Endometrial microvascular endothelial cells (primary cell): ENCODE data around the gene SPRING1. TPM values are rescaled to one million over a fixed set of nuclear protein-coding genes. Genes with fewer than 3 reads are reported as not detected.
"Not testable (repeated sequence)": the region's sequence is repeated elsewhere in the genome, so short reads cannot be mapped to it uniquely, and the experiment has no call there.

Experiments used
- in situ Hi-C: cut with HindIII; loops from 2 replicates; pipeline ENCODE4 v1.10.0; 2017; ENCODE audit warnings: low sequenced_read_pairs, low pct_unique_long_range_greater_than_20kb; ENCODE audit errors: inconsistent ontology term
- total RNA-seq: library from RNA; depleted of rRNA; stranded (reverse); fragments of >200 nt; gene quantifications from one replicate; pipeline ENCODE4 v1.2.3, GENCODE V29; 2015; ENCODE audit errors: inconsistent ontology term

Gene SPRING1, protein sequence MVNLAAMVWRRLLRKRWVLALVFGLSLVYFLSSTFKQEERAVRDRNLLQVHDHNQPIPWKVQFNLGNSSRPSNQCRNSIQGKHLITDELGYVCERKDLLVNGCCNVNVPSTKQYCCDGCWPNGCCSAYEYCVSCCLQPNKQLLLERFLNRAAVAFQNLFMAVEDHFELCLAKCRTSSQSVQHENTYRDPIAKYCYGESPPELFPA
- total RNA-seq = 35.8 TPM

DNA sequence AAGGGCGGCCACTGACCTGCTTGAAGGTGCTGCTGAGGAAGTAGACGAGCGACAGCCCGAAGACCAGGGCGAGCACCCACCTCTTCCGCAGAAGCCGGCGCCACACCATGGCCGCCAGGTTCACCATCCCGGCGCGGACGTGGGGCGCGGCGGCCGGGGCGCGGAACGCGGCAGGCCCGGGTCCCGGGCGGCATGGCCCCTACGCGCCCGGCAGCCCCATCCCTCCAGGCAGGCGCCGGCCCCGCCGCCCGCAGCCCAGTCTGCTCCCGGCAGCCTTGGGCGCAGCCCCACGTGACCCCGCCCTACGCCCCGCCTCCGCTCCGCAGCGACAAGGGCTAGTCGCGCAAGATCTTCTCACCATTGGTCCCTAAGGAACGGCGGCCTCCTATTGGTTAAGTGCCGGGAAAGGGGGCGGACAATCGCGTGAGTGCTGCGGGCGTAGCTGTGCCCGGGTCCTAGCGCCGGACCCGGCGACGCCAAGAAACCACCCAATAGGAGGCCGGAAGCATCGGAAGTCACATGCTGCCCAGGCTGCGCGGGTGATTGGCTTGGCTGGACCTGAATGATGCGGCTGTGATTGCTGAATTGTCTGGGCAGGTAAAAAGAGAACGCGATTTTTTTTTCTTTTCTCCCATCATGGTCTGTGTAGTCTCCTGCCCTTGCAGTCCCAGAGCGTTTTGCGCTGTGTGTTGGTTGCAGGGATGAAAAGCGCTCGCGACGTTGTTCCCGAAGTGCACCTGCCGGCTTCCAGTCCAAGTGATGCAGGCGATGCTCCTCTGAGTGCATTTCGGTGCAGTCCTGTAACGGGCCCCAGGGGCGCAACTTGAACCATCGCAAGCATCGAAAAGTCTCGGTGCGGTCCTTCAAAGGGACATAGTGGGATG, at the start of gene SPRING1, which contains the start of gene RNFT2:
Gene SPRING1 (minus strand): TSS at position 296 of the 884 bp plus-strand sequence. CDS start 169 bp downstream, at position 127.
Gene RNFT2 (plus strand): TSS at position 542 of the 884 bp plus-strand sequence. CDS start 2,183 bp downstream, outside the sequence.
- in situ Hi-C loops = no loop called here

DNA sequence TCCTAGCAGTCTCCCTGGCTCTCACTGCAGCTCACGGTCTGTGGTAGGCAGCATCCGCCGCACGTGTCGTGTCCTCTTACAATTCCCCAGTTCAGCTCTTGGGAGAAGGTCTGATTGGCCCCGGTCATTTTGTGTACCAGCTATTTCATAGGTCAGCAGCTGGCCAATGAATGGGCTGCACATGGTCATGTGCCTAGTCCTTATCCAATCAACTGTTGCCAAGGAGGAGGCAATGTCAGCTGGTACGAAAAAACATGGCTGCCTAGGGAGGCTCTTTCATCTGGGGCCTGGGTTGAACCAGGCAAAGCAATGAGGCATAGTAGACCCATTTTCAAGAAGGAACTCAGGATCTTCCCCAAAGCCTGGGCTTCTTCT, 46.4 kb upstream of the SPRING1 start:
- in situ Hi-C loops = no loop called here

DNA sequence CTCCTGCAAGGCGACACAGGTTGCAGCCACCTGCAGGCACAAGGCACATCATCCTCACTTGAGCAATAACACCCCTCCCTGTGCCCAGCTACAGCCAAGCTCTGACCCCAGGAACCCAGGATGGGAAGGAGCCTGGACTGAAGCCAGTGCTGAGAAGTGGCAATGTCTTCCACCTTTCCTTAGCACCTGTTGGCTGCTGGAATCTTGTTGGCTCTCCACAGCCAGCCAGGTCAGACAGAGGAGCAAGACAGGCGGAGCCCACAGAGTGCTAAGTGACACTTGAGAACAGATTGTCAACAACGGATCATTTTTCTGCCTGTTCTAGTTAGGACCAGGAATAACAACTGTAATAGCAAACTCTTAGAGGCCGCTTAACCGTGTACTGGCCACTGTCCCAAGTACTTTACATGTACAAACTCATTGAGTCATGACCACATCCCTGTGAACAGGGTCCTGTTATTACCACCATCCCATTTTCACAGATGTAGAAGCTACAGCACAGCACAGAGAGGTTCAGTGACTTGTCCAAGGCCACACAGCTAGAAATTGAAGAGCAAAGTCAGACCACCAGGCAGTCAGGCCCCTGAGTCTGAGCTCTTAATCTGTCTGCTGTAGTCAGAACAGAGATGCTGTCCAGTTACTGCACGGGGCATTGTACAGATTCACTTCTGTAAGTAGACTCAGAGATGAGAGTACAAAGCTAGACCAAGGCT, 45.8 kb upstream of the SPRING1 start:
- in situ Hi-C loops = no loop called here

DNA sequence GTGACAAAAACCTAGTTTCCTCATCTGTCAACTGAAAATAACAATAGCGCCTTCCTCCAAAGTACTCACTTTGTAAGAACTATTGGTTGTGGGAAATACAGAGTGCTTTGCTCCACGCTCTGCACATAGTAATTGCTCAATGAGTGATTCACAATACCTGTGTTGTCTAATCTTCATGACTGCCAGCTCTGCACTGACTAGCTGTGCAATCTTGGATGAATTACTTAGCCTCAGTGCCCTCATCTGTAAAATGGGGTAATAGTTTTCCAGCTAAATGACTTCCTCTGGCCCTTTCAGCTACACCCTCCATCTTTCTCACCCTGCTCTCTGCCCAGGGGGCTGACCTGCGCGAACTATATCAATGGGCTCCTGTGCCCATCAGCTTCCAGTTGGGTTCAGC, 43.1 kb upstream of the SPRING1 start:
- in situ Hi-C loops = no loop called here

DNA sequence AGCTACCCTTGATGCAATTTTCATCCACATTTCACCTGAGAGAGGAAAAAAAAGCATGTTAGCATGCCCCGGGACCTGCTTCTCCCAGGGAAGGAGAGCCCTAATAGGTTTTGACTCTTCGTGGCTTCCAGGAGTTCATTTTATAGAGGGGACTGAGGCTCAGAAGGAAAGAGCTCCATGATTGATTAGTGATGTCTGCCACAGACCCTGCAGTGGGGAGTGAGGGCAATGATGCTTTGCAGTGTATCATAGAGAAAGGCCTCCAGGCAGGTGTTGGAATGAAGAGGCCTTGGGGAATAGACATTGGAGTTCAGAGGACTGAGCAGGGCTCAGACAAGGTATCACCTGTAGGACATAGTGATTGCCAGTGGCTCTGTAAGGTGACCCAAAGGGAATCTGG, 41.7 kb upstream of the SPRING1 start:
- in situ Hi-C loops = no loop called here

DNA sequence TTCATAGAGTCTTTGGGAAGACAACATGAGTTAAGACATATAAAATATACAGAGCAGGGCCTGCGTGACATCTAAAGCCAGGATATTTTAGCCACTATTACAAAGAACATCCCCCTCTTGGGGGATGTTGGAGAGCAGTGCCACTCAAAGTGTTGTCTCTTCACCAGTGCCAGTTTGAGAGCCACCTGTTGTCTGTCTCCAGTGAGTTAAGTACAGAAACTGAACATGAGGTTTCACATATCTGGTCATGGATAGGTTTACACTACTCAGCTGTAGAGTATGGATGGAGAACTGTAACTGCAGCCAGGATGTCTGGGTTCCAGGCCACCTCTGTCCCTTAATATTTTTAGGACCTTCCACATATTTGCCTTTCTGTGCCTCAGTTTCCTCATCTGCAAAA, 39.4 kb upstream of the SPRING1 start:
- in situ Hi-C loops = no loop called here

DNA sequence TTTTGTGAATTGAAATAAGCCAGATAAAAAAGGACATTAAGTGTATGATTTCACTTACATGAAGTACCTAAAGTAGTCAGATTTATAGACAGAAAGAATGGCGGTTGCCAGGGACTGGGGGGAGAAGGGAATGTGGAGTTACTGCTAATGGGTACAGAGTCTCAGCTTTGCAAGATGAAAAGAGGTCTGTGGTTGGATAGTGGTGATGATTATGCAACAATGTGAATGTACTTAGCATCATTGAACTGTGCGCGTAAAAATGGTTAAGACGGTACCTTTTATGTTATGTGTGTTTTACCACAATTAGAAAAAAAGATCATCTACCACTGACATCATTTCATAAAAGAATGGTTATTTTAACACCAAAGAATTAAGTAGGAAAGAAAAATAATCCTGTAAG, 36.2 kb upstream of the SPRING1 start:
- in situ Hi-C loops = no loop called here

DNA sequence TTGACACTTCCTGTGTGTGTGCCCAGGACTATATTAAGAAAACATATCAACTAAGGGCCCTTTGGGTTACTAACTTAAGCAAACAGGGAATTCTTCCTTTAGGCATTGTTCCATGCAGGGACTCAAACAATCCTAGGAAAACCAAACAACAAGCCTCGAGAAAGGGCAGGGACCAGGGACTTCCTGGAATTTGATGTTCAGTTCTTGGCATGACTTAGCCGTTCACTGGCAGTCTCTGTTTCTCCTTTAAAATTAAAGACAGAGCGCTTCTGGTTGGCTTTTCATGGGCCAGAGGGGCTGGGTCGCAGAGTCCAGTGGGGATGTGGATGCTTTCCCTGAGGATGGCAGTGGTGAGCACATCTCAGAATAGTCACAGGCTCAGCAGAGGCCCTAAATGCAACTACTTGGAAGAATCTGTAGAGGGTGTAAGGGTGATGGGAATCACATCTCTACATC, 35.4 kb upstream of the SPRING1 start:
- in situ Hi-C loops = no loop called here

DNA sequence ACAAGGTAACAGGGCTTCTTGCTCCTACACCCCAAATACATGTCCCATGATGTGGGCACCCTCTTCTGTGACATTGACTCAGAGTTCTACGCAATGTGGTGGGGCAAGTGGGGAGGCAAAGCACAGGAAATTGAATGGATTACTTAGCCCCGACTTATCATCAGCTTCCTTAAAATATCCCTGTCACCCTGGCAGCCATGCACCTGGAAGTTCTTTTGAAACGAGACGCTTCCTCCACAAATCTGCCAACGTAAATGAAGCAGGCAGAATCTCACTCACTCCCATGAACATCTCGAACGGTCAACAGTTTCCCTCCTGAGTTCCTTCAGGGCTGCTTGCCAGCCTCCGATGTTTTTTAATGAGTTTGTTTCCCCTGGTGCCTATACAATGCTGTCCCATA, 33.8 kb upstream of the SPRING1 start:
- in situ Hi-C loops = no loop called here

DNA sequence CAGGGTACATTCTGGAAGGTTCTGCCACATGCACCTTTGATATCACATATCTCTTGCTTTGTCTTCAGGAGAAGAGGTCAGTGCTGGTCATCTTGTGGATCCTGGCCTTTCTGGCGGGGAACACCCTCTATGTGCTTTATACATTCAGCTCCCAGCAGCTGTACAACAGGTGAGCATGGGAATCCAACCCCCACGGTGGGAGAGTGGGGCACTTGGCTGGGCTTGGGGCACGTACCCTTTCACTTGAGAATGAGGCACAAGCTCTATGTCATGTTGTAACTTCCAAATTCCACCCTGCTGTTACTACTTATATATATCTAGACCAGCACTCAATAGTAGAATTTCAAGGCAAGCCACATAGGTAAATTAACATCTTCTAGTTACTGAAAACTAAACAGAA, 28.9 kb upstream of the SPRING1 start:
- in situ Hi-C loops = no loop called here

DNA sequence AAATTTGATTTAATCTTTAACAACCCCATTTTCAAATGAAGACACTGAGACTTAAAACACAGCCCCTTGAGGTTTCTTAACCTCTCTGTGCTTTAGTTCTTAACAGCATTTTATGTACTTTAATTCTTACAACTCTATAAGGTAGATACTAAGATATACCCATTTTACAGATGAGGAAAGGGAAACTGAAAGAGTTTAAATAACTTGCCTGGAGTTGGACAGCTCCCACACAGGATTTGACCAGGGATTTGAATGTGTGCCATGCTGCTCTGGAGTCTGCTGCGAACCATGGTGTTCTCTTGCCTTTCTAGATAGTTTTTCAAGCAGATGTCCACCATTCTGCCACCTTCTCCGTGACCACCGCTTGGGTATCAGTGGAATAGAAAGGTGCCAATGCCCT, 28.4 kb upstream of the SPRING1 start:
- in situ Hi-C loops = no loop called here

DNA sequence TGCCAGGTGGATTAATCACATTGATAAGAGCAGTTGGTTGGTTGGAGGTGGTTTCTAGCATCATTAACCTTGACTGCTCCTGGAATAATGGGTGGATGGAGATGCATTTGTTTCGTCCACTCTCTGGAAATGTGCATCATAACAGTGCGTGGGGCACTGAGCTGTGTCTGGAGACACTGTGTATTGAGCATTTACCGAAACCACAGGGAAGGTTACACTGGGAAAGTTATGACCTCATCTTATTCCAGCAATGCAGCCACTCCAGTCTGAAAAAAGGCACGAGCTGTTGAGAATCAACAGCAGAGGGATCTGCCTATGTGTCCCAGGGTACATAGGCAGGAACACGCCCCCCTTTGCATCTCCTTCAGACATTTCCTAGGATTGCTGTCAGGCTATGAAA, 27.4 kb upstream of the SPRING1 start:
- in situ Hi-C loops = no loop called here

DNA sequence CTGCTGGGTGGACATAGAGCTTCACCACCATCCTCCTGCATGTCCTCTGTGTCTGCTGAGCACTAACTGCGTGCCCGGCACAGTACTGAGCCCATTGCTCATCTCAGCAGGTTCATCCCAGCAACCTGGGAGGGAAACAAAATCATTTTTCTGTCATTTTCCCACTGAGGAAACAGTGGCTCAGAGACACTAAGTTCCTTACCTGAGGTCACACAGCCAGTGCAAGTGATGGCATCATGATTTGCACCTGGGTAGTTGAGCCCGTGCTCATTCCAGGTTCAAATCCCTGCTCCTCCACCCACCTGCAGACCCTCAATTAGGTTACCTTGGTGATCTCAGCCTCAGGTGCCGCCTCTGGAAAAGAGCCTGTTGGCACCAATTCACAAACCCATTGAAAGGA, 23.6 kb upstream of the SPRING1 start:
- in situ Hi-C loops = no loop called here

DNA sequence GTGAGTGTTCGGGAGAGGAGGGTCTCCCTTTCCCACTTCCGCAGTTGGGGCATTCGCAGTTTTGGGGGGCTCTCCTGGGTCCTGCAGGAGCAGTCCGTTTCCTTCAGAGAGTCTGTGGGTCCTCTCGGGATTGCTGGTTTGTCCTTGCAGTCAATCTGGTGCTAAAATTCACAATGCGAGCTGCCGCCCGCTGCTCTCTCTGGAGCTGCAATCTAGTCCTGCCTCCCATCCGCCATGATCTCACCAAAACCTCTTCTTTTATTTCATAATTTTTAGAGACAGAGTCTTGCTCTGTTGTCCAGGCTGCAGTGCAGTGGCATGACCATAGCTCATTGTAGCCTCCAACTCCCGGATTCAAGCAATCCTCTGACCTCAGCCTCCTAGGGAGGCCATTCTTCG, 22.8 kb upstream of the SPRING1 start:
- in situ Hi-C loops = no loop called here

DNA sequence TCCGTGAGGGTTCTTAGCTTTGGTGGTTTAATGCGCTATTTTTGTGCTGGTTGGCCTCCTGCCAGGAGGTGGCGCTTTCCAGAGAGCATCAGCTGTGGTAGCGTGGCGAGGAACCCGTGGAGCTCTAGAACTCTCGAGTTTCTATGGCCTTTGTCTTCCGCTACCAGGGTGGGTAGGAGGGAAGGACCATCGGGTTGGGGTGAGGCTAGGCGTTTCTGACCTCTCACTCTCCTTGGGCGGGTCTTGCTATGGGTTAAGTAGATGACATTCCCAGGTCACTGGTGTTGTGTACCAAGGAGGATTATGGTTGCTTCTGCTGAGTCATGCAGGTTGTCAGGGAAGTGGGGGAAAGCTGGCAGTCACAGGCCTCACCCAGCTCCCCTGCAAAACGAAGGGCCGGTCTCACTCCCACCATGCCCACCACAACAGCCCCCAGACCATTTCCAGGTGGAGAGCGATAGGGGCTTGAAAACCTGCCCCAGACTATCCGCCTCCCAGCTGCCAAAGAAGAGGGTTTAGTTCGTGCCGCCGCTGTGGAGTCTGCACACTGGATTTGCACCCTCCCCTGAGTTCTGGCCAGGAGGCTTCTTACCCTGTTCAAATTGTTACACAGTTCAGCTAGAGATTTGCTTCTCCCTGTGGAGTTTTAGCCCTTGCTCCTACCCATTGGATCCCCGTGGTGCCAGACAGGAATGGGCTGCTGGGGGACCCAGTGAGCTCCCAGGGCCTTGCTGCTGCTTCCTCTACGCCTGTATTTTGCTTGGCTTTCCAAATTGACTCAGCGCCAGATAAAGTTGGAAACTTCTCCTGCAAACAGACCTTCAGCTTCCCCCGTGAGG, 22.1 kb upstream of the SPRING1 start:
- in situ Hi-C loops = no loop called here

DNA sequence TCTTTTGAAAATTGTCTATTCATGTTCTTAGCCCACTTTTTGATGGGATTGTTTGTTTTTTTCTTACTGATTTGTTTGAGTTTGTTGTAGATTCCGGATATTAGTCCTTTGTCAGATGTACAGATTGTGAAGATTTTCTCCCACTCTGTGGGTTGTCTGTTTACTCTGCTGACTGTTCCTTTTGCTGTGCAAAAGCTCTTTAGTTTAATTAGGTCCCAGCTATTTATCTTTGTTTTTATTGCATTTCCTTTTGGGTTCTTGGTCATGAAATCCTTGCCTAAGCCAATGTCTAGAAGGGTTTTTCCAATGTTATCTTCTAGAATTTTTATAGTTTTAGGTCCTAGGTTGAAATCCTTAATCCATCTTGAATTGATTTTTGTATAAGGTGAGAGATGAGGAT, 16.9 kb upstream of the SPRING1 start:
- in situ Hi-C loops = not testable (repeated sequence)

DNA sequence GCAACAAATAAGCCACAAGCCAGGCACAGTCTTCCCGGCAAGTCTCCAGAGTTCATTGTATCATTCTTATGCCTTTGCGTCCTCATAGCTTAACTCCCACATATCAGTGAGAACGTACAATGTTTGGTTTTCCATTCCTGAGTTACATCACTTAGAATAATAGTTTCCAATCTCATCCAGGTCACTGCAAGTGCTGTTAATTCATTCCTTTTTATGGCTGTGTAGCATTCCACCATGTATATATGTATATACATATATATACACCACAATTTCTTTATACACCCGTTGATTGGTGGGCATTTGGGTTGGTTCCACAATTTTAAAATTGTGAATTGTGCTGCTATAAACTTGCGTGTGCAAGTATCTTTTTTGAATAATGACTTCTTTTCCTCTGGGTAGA, 16.2 kb upstream of the SPRING1 start:
- in situ Hi-C loops = not testable (repeated sequence)

DNA sequence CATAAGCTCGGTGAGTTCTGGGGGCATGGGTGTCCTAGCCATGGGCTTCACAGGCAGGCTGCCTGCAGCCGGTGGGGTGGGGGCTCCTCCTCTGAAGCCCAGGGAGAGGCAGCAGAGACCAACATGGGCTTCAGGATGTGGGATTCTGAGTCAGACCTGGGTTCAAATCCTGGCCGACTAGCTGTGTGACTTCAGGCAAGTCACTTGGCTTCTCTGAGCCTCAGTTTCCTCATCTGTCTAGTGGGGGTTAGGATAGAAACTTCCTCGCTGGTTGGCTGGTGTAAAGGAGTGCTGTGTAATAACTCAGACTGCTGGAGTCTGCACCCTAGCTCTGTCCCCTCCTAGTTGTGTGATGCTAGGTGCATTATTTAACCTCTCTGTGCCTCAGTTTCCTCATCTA, 12.4 kb upstream of the SPRING1 start:
- in situ Hi-C loops = no loop called here

DNA sequence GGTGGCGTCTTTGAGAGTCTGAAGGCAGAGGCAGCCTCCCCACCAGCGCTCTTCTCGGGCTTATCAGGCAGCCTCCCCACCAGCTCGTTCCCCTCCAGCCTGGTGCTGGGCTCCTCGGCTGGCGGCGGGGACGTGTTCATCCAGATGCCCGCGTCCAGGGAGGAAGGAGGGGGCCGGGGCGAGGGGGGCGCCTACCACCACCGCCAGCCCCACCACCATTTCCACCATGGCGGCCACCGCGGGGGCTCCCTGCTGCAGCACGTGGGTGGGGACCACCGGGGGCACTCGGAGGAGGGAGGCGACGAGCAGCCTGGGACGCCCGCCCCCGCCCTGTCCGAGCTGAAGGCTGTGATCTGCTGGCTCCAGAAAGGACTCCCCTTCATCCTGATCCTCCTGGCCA, 12.0 kb upstream of the SPRING1 start:
- in situ Hi-C loops = no loop called here
